BJ (cell line): Measurements from ENCODE around the gene GPR4. TPM values are rescaled to one million over a fixed set of nuclear protein-coding genes. Genes with fewer than 3 reads are reported as not detected.

Source experiments
- CTCF ChIA-PET: fragments of 350-600 bp; formaldehyde crosslinking; extraction: SDS; loops from one replicate; lab custom pipeline; 2021; ENCODE audit warnings: antibody characterized with exemption, inconsistent platforms; lab: Yijun Ruan, JAX
- POLR2A ChIA-PET: fragments of 300-600 bp; sonication (Branson Sonifier 250); formaldehyde crosslinking; extraction: SDS; loops from one replicate; lab custom pipeline; 2021; ENCODE audit warnings: antibody characterized with exemption; lab: Charles Lee
- DNase-seq: peaks from one replicate; pipeline ENCODE4 v3.0.0-alpha.2; 2011; ENCODE audit warnings: low read depth
- H3K27me3 ChIP-seq: 2 replicates; pipeline ENCODE4 v1.6.0; 2011; ENCODE audit warnings: low read length; ENCODE audit not compliant: control insufficient read depth, insufficient read depth
- H3K36me3 ChIP-seq: 2 replicates; pipeline ENCODE4 v1.5.1; 2011; ENCODE audit warnings: low read length; ENCODE audit not compliant: control insufficient read depth, insufficient read depth
- H3K4me3 ChIP-seq: 2 replicates; pipeline ENCODE4 v1.5.1; 2011; ENCODE audit warnings: low read depth, mild to moderate bottlenecking, control low read depth, low read length
- polyA plus RNA-seq: library from polyadenylated mRNA; depleted of rRNA; stranded (reverse); fragments of >200 nt; gene quantifications from 2 replicates; pipeline ENCODE4 v1.2.3, GENCODE V29; 2011
- TF ChIP-seq, protein P1 (sequence below): IDR thresholded peaks from 2 replicates; pipeline ENCODE4 v1.5.1; 2011; ENCODE audit warnings: low read depth, mild to moderate bottlenecking, control low read depth, inconsistent platforms, low read length, moderate library complexity; ENCODE audit not compliant: insufficient read depth

GPR4 gene
- polyA plus RNA-seq, 1 experiment, result 0.06 TPM

DNA sequence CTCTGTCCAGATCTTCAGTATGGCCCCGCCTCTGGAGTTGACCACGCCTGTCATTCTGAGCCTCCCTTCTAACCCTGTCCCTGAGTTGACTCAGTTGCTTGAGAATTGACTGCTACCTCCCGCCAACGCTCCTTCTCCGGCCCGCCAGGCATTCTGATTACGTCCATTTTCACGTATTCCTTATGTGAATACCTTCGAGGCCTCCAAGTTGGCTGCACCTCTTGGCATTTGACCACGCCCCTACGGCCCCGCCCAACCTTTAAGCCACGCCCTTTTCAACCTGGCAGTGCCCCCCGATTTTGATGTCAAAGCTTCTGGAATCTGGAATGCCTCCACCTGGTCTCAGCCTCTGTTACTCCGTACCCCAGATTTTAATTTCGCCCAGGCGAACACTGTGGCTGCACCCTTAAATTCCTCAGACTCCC, 38.8 kb upstream of the GPR4 start:
- CTCF ChIA-PET, result interaction anchor here (0.5 to 5.8 kb wide), 19 partner anchors 9 to 201 kb away, joined by 3 to 99 read pairs (median 19); partner anchors contain the start of genes GPR4, OPA3 and VASP
- Histone ChIP-seq H3K27me3 (no peaks in the 10 kb centered on the region), H3K4me3 (no peak overlapping the region), H3K36me3 (no peaks in the 10 kb centered on the region)
- TF ChIP-seq, protein P1, sequence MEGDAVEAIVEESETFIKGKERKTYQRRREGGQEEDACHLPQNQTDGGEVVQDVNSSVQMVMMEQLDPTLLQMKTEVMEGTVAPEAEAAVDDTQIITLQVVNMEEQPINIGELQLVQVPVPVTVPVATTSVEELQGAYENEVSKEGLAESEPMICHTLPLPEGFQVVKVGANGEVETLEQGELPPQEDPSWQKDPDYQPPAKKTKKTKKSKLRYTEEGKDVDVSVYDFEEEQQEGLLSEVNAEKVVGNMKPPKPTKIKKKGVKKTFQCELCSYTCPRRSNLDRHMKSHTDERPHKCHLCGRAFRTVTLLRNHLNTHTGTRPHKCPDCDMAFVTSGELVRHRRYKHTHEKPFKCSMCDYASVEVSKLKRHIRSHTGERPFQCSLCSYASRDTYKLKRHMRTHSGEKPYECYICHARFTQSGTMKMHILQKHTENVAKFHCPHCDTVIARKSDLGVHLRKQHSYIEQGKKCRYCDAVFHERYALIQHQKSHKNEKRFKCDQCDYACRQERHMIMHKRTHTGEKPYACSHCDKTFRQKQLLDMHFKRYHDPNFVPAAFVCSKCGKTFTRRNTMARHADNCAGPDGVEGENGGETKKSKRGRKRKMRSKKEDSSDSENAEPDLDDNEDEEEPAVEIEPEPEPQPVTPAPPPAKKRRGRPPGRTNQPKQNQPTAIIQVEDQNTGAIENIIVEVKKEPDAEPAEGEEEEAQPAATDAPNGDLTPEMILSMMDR, result no peak
- no peak for DNase-seq
- POLR2A ChIA-PET, result interaction anchor here (0.5 kb wide), 1 partner anchor 188 kb away, joined by 17 read pairs; no protein-coding TSS in a partner anchor

DNA sequence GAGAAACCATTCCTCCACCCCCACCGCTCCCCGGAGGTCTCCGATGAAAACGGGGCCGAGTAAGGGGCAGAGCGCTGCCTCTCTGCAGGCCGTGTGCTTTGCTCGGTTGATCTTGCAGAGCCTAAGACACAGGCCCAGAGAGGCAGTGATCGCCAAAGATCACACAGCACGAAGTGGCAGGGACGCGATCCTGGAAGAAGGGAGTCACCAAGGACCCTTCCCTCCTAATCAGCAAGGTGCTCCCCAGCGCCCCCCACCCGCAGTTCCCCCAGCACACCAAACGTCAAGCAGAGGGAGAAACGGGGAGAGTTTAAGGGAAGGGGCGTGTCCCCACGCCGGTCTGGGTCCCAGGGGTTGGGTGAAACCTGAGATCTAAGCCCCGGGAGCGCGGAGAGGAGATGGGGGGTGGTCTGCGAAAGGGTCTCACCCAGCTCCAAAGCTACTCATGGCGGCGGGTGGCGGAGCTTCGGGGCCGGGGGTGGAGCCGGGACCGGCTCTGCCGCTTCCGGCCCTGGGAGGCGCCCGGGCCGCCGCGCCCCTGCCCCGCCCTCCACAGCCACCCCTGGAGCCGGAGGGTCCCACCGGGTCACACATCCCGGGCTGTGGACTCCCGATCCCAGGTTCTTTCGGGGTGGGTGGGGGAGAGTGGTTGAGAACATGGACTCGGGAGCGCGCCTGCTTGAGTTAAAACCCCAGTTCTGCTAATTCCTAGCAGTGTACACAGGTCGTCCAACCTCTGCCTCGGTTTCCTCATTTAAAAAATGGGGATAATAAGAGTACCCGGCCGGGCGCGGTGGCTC, 37.1 kb upstream of the GPR4 start, which contains the start of gene EML2:
Gene EML2 (minus strand): TSS at position 468 of the 800 bp plus-strand sequence. CDS start 21 bp downstream, at position 447.
- Histone ChIP-seq H3K36me3 (peaks cover under 1% of the 10 kb centered on the region; the same call in 1 of the 2 replicates), H3K4me3 (peak within 1 kb of the TSS; percentile 84), H3K27me3 (no peaks in the 10 kb centered on the region)
- DNase-seq, result no peak
- TF ChIP-seq, protein P1, result peak; percentile 55
- POLR2A ChIA-PET, result interaction anchor here (0.6 kb wide), 1 partner anchor 9 kb away, joined by 3 read pairs; no protein-coding TSS in a partner anchor
- CTCF ChIA-PET, result interaction anchor here (0.6 to 2.0 kb wide), 13 partner anchors 13 to 189 kb away, joined by 3 to 8 read pairs (median 3); no protein-coding TSS in a partner anchor

DNA sequence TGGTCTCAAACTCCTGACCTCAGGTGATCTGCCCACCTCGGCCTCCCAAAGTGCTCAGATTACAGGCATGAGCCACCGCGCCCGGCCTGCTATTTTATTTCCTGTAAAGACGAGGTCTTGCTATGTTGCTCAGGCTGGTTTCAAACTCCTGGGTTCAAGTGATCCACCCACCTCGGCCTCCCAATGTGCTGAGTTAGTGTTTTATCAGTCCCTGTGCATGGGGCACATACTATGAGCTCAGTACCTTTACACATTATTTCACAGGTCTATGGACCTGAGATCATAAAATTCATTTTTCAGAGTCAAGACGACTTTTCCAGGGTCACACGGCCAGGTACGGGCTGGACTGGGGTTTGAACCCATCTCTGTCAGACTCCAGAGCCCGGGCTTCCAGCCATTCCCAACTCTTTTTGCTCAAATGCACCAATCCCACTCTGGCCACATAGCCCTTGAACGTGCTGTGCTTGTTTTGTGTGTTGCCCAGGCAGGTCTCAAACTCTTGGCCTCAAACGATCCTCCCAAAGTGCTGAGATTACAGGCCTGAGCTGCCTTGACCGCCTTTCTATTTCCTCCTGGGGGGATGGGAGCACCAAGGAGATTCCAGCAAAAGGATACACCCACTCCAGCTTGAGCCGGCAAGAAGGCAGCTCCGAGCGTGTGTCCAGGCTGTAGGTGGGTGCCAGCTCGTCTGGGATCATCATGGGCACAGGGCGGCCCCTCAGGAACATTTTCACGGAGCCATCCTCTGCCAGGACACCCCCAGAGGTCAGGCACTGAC, 36.1 kb upstream of the GPR4 start:
- H3K27me3 ChIP-seq, result no peaks in the 10 kb centered on the region
- DNase-seq, result no peak
- POLR2A ChIA-PET, result no interaction called here
- CTCF ChIA-PET, result interaction anchor here (0.6 to 2.0 kb wide), 9 partner anchors 26 to 530 kb away, joined by 3 to 6 read pairs (median 3); no protein-coding TSS in a partner anchor
- TF ChIP-seq, protein P1, result no peak
- H3K4me3 ChIP-seq, result peak overlapping the region; percentile 84
- H3K36me3 ChIP-seq, result peaks cover 2% of the 10 kb centered on the region

DNA sequence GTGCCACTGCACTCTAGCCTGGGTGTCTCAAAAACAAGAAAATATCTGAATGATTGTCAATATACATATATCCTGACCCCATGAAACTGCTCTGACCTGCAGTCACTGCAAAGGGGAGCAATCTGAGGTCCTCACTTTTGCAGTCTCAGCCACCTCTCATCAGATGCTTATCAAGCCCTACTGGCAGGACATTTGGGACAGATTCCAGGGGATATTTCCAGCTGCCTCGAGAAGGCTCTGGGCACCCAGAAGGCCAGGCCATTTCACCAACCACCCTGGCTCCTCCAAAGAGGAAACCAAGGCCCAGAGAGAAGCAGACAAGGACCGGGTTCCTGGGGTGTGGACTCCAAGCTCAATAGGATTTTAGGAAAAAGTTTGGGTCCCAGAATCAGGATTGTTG, 34.9 kb upstream of the GPR4 start:
- no peak overlapping the region for H3K4me3 ChIP-seq
- ChIA-PET CTCF (interaction anchor here (1.1 kb wide), 1 partner anchor 29 kb away, joined by 3 read pairs; no protein-coding TSS in a partner anchor), POLR2A (no interaction called here)
- no peak for DNase-seq
- TF ChIP-seq, protein P1, result no peak
- H3K27me3 ChIP-seq, result no peaks in the 10 kb centered on the region
- H3K36me3 ChIP-seq, result peaks cover 2% of the 10 kb centered on the region
